ENCODE results near the gene ELF2.

The ELF2 gene

GRCh38 chr4:139177049-139177868 is at the start of gene ELF2 (continued):
- TF ChIP-seq ZNF518A (tag by site-specific recombination; conservative IDR thresholded peaks at IDR 0.05; ENCODE audit: low read depth) = no peak
- no peak for TF ChIP-seq ZNF362 (tag by site-specific recombination; IDR thresholded peaks at IDR 0.05)
- no peak for TF ChIP-seq ZNF416 (tag by site-specific recombination; IDR thresholded peaks at IDR 0.05)
- TF ChIP-seq ZEB2 (tag by site-specific recombination; IDR thresholded peaks at IDR 0.05) = peak; percentile 85
- TF ChIP-seq ZNF280D (tag by site-specific recombination; IDR thresholded peaks at IDR 0.05) = no peak
- peak; percentile 50 for TF ChIP-seq ZXDB (tag by site-specific recombination; IDR thresholded peaks at IDR 0.05)
- no peak for TF ChIP-seq ZNF623 (tag by site-specific recombination; IDR thresholded peaks at IDR 0.05)
- TF ChIP-seq KLF17 (tag by site-specific recombination; IDR thresholded peaks at IDR 0.05) = 0 out of 2 replicates have a peak, but pooled peaks have one; percentile 44
- no peak for TF ChIP-seq ZNF707 (tag by site-specific recombination; IDR thresholded peaks at IDR 0.05)
- TF ChIP-seq IKZF3 (tag by site-specific recombination; IDR thresholded peaks at IDR 0.05) = no peak
- no peak for TF ChIP-seq BCL11B (tag by site-specific recombination; IDR thresholded peaks at IDR 0.05; ENCODE audit: low read depth)
- TF ChIP-seq PRDM6 (tag by site-specific recombination; IDR thresholded peaks at IDR 0.05) = no peak
- TF ChIP-seq GLI2 (tag by site-specific recombination; IDR thresholded peaks at IDR 0.05; ENCODE audit: borderline replicate concordance, low read depth) = no peak
- no peak for TF ChIP-seq ELK4 (IDR thresholded peaks at IDR 0.05; ENCODE audit: borderline replicate concordance, low read depth, low read length)
- peak; percentile 51; the same call in 1 of the 2 replicates for TF ChIP-seq ZNF324 (tag by site-specific recombination; IDR thresholded peaks at IDR 0.05)
- peak; percentile 14; the same call in 1 of the 2 replicates for TF ChIP-seq MYNN (tag by site-specific recombination; IDR thresholded peaks at IDR 0.05; ENCODE audit: borderline replicate concordance)
- peak; percentile 94 for TF ChIP-seq ZNF121 (tag by site-specific recombination; IDR thresholded peaks at IDR 0.05)
- TF ChIP-seq ZNF530 (tag by site-specific recombination; IDR thresholded peaks at IDR 0.05; ENCODE audit: low read depth) = no peak
- peak; percentile 71 for TF ChIP-seq ZBTB26 (tag by site-specific recombination; optimal IDR thresholded peaks at IDR 0.05)
- no peak for TF ChIP-seq REPIN1 (tag by site-specific recombination; IDR thresholded peaks at IDR 0.05; ENCODE audit: low read depth)
- TF ChIP-seq ZNF571 (tag by site-specific recombination; IDR thresholded peaks at IDR 0.05) = no peak
- TF ChIP-seq ZNF837 (tag by site-specific recombination; IDR thresholded peaks at IDR 0.05) = no peak
- no peak for TF ChIP-seq ZNF514 (tag by site-specific recombination; IDR thresholded peaks at IDR 0.05)
- peak; percentile 73 for TF ChIP-seq KLF7 (tag by site-specific recombination; IDR thresholded peaks at IDR 0.05; ENCODE audit: borderline replicate concordance)
- TF ChIP-seq ZIC2 (tag by site-specific recombination; IDR thresholded peaks at IDR 0.05) = peak; percentile 70
